ENCODE results near the gene SERPINA3.
"Not testable (repeated sequence)": the region's sequence is repeated elsewhere in the genome, so short reads cannot be mapped to it uniquely, and the experiment has no call there.

The SERPINA3 gene

DNA sequence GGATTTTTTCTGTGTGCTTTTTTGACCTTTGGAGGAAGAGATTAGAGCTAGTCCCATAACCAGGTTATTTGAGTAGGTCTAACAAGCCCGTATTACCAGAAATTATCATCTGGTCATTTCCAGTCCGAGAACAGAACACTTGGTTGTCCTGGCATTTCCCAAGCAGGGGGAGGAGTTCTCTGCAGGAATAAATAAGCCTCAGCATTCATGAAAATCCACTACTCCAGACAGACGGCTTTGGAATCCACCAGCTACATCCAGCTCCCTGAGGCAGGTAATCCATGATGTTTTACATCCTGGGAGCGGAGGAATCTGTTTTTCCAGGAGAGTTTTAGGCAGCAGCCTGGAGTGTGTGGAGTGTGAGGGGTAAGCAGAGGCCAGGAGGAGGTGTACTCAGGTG lies at the start of gene SERPINA3:
SERPINA3 (plus strand) TSS at position 218 of the 400 bp plus-strand sequence. CDS start 2,051 bp downstream, outside the sequence.
- DNase-seq (ENCODE audit: low read depth in 2 of 3, low spot score in 2 of 3): no peak

- no peak for DNase-seq (ENCODE audit: low read depth in 2 of 3, low spot score in 2 of 3)
Measured at GRCh38 chr14:94562941-94563883, 49.0 kb upstream of the SERPINA3 start.

DNA sequence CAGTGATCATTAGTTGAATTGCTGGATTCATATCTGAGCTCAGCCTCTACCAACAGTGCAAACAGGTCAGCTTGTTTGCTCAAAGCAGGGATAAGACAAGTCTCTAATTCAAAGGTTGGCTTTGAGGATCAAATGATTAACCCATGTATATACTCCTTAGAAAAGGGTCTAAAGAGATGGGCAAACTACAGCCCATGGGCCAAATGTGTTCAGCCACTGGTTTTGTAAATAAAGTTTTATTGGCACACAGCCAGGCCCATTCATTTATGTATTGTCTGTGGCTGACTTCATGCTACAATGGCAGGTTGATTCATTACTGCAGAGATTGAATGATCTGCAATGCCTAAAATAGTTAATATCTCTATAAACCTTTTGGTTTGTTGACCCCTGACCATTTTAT lies 47.8 kb upstream of the SERPINA3 start:
- no peak for DNase-seq (ENCODE audit: low read depth in 2 of 3, low spot score in 2 of 3)

DNA sequence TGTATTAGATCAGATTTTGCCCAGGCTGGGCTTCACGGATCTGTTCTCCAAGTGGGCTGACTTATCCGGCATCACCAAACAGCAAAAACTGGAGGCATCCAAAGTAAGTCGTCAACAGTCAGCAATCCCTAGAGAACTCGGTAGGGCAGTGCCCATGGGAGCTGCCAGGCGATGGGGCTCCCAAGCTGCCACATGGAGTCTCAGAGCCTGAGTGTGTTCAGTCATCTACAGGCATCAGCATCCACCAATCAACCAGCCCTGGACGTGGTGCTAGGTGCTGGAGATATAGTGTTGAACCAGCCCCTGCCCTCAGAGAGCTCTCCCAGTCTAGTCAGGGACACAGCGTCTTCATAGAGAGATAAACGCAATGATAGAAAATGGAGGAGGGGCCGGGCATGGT lies 44.0 kb upstream of the SERPINA3 start:
- DNase-seq (ENCODE audit: low read depth in 2 of 3, low spot score in 2 of 3): no peak

- no peak for DNase-seq (ENCODE audit: low read depth in 2 of 3, low spot score in 2 of 3)
Measured at GRCh38 chr14:94569381-94570001, 42.7 kb upstream of the SERPINA3 start.

DNA sequence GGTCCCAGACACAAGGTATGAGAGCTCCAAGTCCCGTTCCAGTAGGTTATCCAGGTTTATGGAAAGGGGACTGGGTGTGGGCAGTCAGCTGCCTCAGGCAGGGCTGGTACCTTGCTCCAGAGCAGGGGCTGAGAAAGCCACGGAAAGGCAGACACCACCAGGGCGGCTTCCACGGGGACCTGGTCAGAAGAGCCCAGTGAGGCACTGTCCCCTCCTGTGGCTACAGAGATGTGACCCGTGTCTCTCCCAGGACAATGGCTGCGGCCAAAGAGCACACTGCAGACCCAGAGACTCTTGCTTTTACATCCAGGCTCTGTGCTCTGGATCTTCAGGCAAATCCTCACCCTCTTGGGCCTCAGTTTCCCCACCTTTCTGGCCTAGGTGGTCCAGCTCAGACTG lies 42.2 kb upstream of the SERPINA3 start:
- DNase-seq (ENCODE audit: low read depth in 2 of 3, low spot score in 2 of 3): no peak

DNA sequence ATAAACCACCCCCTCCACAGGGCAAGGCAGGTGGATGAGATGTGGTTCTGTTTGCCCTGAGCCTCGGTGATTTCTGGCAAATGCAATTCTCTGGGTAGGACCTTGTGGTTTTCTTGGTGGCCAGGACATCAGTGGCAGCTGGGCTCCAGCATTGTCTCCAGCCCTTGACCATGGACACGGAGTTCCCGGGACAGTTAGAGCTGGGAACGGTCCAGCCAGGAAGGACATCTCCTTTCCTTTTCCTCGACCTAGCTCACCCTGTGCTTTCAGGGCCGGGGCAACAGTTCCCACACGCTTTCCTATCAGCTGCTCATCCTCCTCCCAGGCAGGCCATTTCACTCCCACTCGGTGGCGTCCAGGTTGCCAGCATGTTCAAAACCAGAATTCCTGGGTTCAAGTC lies 41.8 kb upstream of the SERPINA3 start:
- no peak for DNase-seq (ENCODE audit: low read depth in 2 of 3, low spot score in 2 of 3)

DNA sequence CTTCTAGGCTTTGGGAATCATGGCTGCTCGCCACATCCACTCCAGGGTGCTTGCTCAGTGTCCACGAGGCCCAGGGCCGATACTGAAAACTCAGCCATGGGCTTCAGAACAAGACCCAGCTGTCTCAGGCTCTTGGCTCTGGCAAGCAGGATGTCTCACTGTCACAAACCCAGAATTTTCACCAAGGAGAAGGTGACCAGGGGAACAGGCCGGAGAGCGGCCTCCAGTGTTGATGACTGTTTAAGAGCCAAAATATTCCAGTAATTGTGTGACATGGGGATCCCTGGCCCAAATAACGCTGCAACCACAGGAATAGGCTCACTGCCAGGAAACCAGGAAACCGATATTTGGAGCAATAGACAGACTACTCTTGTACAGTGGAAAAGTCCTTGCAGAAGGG lies 40.8 kb upstream of the SERPINA3 start:
- no peak for DNase-seq (ENCODE audit: low read depth in 2 of 3, low spot score in 2 of 3)

GRCh38 chr14:94571950-94572349 lies 40.2 kb upstream of the SERPINA3 start:
- no peak for DNase-seq (ENCODE audit: low read depth in 2 of 3, low spot score in 2 of 3)

DNA sequence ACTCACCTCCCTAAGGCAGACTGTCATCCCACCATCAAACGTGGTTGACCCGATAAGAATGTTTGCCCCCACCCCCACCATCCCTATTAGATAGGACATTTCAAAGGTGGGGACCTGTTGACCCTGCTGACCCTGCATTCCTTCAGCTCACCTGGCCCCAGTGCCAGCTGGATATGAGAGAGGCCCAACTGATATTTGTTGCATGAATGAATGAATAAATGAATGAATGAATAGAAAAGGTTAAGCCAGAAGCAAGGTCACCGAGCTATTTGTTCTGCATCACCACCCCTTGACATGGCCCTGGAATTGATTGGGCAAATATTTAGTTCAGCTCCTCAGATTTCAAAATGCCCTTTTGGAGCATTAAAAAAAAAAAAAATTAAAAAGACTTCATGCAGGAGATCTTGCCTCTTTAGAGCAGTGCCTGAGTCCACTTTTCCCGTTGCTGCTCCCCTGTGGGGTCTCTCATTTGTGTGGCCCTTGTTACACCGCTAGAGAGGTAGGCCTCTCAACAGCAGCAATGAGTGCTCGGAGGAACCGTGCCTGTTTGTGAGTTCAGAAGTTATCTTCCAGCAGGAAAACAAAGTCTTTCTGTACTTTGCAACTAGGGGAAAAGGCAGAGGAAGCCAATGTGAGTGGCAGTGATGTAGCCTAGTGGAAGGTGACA lies 39.4 kb upstream of the SERPINA3 start:
- DNase-seq (ENCODE audit: low read depth in 2 of 3, low spot score in 2 of 3): no peak

DNA sequence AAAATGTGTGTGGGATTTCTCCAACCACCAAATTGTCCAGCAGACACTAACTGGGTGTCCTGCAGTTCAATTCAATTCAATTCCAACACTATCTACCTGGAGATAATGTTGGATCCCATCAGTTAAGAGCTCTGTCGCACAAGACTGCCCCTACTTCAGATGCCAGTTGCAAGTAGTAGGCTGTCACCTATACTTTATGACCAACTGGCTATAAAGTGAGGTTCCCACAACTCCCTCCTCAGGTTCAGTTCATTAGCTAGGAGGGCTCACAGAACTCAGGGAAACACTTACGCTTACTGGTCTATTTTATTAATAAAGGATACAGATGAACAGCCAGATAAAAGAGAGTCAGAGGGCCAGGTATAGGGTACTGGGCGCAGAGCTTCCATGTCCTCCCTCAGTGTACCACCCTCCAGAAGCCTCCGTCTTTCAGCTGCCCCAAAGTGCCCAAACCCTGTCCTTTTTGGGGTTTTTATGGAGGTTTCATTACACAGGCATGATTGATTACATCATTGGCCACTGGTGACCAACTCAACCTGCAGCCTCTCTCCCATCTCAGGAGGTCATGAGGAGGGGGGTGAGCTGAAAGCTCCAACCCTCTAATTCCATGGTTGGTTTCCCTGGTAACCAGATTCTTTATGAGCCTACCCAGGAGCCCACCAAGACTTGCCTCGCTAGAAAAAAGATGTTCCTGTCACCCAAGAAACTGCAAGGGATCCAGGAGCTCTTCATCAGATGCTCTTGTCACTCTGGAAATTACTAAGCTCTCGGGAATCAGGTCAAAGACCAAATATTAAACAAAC lies 38.5 kb upstream of the SERPINA3 start:
- no peak for DNase-seq (ENCODE audit: low read depth in 2 of 3, low spot score in 2 of 3)

GRCh38 chr14:94574336-94574735 lies 37.9 kb upstream of the SERPINA3 start:
- DNase-seq (ENCODE audit: low read depth in 2 of 3, low spot score in 2 of 3): no peak

GRCh38 chr14:94575730-94576585 lies 36.2 kb upstream of the SERPINA3 start:
- DNase-seq (ENCODE audit: low read depth in 2 of 3, low spot score in 2 of 3): no peak

DNA sequence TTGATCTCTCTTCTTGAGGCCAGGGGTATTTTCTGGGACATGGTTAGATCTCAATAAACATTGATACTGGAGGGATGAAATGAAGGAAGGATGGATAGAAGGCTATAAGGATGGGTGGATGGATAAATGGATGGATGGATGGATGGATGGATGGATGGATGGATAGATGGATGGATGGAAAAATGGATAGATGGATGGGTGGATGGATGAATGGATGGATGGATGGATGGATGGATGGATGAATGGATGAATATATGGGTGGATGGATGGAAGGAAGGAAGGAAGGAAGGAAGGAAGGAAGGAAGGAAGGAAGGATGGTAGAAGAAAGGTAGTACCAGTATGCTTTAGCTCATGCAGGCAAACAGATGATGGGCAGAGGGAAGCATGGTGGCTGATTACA lies 34.7 kb upstream of the SERPINA3 start:
- DNase-seq (ENCODE audit: low read depth in 2 of 3, low spot score in 2 of 3): not testable (repeated sequence)

GRCh38 chr14:94578712-94579111 lies 33.5 kb upstream of the SERPINA3 start:
- no peak for DNase-seq (ENCODE audit: low read depth in 2 of 3, low spot score in 2 of 3)

DNA sequence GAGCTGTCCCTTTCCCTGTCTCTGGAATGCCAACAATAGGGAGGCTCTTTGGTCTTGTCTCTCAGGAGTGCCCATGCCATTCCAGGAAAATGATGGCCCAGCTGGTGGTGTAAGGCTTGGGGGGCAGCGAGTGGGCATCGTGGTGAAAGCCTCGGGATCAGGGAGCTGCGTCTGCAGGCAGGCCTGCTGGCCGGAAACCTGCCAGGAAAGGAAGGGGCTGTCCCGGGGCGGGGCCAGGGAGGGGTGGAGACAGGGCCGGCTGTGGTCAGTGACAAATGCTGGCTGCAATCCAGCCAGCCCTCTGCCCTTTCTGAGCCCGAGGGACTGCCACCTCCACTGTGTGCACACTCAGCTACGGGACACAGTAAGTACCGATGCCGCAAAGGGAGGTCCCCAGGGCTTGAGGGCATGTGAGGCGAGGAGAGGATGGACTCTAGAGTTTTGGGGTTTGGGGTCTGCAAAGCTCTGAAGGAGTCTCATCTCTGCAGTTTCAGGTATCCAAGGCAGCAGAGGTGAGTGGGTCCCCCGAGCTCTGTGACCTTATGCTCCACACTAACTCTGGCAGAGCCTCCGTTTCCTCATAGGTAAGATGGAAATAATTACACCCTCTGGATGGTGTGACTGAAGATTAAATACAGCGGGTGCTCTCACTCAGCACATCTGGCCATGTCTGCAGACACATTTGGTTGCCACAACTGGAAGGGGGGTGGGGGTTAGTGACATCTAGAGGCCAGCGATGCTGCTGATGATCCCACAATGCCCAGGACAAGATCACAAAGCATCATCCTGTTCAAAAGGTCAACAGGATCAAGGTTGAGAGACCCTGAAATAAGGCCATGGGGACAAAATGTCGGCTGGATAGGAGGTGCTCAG lies 30.8 kb upstream of the SERPINA3 start, which contains the start of gene SERPINA5:
SERPINA5 (plus strand) TSS at position 300 of the 873 bp plus-strand sequence. CDS start 5,937 bp downstream, outside the sequence.
- no peak for DNase-seq (ENCODE audit: low read depth in 2 of 3, low spot score in 2 of 3)

DNA sequence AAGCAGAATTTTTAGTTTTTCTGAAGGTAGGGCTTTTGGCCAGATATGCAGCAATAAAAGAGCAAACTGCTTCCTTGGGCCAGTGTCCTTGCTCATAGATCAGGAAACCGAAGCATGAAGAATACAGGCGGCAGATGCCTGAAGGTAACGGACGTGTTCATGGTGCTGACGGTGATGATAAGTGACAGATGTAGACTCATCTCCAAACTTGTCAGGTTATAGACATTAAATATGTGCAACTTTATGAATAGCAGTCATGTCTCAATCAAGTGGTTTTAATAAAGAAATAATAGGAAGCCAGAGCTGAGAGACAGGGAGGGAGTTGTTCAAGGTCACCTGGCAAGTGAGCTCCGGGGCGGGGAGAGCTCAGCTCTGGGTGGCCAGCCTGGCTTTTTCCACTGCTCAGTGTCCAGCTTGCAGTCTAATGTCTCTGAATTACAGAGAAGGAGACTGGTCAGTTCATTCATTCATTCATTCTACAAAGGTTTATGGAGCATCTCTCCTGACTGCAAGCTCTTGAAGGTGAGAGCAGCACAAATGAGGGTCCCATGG lies 29.9 kb upstream of the SERPINA3 start:
- no peak for DNase-seq (ENCODE audit: low read depth in 2 of 3, low spot score in 2 of 3)

- no peak for DNase-seq (ENCODE audit: low read depth in 2 of 3, low spot score in 2 of 3)
Measured at GRCh38 chr14:94582851-94583250, 29.3 kb upstream of the SERPINA3 start.

- no peak for DNase-seq (ENCODE audit: low read depth in 2 of 3, low spot score in 2 of 3)
Measured at GRCh38 chr14:94583557-94583956, 28.6 kb upstream of the SERPINA3 start.

Measured in activated CD8-positive, alpha-beta memory T cell treated with anti-CD3 and anti-CD28 coated beads for 48 hours (primary cell).